ENCODE measurements around the gene UQCR10.

DNA sequence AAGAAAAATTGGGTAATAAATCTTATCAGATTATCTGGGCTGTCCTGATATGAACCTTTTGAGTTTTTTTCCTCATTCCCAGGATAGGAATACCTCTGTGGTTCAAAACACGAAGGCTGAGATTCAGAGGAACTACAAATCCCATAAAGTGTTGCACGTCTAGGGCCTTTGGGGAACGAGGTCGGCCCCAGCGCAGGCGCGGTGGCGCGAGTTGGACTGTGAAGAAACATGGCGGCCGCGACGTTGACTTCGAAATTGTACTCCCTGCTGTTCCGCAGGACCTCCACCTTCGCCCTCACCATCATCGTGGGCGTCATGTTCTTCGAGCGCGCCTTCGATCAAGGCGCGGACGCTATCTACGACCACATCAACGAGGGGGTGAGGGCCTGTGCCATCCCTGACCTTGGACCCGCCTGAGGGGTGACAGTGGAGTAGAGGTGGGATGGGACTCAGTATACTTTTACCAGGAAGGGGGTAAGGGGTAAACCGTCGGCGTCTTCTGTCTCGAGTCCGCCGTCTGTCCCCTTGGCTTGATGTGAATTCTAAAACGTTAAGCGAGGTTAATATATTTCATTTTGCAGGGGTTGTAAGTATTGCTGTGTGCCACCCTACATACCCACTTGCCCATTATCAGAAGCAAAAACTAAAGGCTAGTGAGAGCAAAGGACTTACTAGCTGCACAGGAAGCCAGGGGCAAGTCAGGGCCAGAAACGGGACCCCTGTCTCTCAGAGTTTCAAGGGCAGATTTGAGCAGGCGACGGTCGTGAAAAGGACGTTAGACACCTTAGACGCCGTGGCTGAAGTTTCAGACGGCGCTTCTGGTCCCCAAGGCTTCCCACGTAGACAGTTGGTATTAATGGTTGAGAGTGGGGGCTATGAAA is at the start of gene UQCR10:
- TF ChIP-seq, protein P1, sequence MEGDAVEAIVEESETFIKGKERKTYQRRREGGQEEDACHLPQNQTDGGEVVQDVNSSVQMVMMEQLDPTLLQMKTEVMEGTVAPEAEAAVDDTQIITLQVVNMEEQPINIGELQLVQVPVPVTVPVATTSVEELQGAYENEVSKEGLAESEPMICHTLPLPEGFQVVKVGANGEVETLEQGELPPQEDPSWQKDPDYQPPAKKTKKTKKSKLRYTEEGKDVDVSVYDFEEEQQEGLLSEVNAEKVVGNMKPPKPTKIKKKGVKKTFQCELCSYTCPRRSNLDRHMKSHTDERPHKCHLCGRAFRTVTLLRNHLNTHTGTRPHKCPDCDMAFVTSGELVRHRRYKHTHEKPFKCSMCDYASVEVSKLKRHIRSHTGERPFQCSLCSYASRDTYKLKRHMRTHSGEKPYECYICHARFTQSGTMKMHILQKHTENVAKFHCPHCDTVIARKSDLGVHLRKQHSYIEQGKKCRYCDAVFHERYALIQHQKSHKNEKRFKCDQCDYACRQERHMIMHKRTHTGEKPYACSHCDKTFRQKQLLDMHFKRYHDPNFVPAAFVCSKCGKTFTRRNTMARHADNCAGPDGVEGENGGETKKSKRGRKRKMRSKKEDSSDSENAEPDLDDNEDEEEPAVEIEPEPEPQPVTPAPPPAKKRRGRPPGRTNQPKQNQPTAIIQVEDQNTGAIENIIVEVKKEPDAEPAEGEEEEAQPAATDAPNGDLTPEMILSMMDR (conservative IDR thresholded peaks at IDR 0.05; ENCODE audit: low read depth in 2 of 2): no peak
- TF ChIP-seq NANOG (IDR thresholded peaks at IDR 0.05; ENCODE audit: borderline replicate concordance) (no peak), EZH2 (IDR thresholded peaks at IDR 0.05; ENCODE audit: low read depth, unreplicated experiment) (no peak), POLR2AphosphoS5 (IDR thresholded peaks at IDR 0.05; ENCODE audit: low read depth) (peak; percentile 80), CREB1 (CRISPR knock-in tag; IDR thresholded peaks at IDR 0.05; ENCODE audit: low read depth) (no peak), EZH2phosphoT487 (IDR thresholded peaks at IDR 0.05; ENCODE audit: unreplicated experiment) (no peak), ZNF114 (CRISPR knock-in tag; IDR thresholded peaks at IDR 0.05) (no peak)
- TF ChIP-seq, protein P2, sequence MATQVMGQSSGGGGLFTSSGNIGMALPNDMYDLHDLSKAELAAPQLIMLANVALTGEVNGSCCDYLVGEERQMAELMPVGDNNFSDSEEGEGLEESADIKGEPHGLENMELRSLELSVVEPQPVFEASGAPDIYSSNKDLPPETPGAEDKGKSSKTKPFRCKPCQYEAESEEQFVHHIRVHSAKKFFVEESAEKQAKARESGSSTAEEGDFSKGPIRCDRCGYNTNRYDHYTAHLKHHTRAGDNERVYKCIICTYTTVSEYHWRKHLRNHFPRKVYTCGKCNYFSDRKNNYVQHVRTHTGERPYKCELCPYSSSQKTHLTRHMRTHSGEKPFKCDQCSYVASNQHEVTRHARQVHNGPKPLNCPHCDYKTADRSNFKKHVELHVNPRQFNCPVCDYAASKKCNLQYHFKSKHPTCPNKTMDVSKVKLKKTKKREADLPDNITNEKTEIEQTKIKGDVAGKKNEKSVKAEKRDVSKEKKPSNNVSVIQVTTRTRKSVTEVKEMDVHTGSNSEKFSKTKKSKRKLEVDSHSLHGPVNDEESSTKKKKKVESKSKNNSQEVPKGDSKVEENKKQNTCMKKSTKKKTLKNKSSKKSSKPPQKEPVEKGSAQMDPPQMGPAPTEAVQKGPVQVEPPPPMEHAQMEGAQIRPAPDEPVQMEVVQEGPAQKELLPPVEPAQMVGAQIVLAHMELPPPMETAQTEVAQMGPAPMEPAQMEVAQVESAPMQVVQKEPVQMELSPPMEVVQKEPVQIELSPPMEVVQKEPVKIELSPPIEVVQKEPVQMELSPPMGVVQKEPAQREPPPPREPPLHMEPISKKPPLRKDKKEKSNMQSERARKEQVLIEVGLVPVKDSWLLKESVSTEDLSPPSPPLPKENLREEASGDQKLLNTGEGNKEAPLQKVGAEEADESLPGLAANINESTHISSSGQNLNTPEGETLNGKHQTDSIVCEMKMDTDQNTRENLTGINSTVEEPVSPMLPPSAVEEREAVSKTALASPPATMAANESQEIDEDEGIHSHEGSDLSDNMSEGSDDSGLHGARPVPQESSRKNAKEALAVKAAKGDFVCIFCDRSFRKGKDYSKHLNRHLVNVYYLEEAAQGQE (IDR thresholded peaks at IDR 0.05; ENCODE audit: unreplicated experiment): no peak
